CD4-positive, alpha-beta T cell treated with Interleukin-15 for 4 hours (primary cell): ENCODE results near the gene TRMT11.
"Not testable (repeated sequence)": the region's sequence is repeated elsewhere in the genome, so short reads cannot be mapped to it uniquely, and the experiment has no call there.

Experiments used
- DNase-seq: peaks from one replicate; pipeline ENCODE4 v3.0.0-alpha.2; 2020; ENCODE audit warnings: low spot score

The TRMT11 gene

GRCh38 chr6:125994670-125995488 is 8.5 kb downstream of the TRMT11 start:
- DNase-seq = no peak

- DNase-seq = peak; percentile 79
Measured at GRCh38 chr6:125995972-125996580, 9.7 kb downstream of the TRMT11 start.

- DNase-seq = no peak
Measured at GRCh38 chr6:126002755-126003679, 16.7 kb downstream of the TRMT11 start.

DNA sequence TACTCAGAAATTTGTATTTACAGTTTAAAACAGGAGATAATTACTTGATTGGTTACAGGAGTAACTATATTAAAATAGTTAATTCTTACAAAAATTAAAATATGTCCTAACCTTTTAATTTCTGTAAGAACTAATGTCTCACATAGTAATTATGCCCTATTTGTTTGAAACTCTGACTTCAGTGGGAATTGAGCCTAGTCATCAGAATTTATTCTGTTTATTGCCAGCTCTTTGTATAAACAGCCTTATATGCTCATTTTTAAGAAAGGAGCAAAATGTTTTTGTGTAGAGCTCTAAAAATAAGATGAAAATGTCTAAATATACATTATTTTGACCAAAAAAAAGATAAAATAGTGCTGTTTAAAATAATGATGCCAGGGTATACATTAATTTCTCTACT is 21.5 kb downstream of the TRMT11 start:
- DNase-seq = no peak

DNA sequence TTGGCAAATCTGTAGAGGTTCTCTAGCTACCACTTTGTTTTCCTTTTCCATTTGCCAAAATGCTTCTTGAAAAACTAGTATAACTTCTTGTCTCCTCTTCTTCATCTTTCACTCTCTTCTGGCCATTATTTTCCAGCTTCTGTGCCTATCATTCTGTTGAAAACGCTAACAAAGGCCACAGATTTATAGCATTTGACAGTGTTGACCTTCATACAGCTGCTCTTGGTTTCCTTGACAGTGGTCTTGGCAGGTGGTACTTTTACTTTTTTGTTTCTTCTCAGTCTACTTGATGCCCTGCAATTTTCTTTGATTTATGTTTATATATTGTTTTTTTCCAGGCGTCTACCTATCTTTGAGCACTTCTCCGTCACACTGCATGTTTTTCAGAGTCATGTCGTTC is 23.7 kb downstream of the TRMT11 start:
- no peak for DNase-seq

DNA sequence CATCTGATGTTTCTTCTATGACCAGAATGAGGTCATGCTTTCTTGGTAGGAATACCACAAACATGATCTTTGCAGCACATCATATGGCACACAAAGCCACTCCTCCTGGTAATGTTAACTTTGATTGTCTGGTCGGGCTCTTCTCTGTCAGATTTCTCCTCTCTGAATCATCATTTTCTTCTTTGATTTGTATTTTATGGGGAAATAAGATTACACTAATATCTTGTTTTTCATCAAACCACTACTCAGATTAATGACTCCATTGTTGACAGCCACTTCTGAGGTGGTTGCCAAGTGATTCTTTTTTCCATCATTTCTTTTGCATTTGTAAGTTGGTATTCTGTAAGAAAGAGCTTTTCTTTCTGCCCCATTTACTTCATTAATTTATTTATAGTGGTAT is 29.5 kb downstream of the TRMT11 start:
- DNase-seq = no peak

DNA sequence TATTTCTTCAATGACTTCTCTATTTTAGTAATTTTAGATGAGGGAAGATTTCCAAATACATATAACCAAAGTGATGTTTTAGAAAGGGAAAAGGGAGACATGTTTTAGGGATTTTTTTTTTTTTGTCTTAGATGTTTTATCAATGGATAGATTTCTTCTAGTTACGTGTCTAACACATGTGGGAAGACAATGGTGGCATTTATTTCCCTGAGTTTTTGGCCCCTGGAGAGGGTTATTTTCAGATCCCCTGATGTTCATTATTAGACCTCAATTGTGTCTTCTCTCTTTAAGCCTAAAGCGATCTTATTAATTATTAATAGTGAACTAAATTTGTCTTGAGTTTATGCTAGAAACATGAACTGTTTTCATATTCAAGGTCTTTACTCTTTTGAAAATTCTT is 30.3 kb downstream of the TRMT11 start:
- DNase-seq = no peak

- DNase-seq = no peak
Measured at GRCh38 chr6:126017668-126018067, 31.3 kb downstream of the TRMT11 start.

DNA sequence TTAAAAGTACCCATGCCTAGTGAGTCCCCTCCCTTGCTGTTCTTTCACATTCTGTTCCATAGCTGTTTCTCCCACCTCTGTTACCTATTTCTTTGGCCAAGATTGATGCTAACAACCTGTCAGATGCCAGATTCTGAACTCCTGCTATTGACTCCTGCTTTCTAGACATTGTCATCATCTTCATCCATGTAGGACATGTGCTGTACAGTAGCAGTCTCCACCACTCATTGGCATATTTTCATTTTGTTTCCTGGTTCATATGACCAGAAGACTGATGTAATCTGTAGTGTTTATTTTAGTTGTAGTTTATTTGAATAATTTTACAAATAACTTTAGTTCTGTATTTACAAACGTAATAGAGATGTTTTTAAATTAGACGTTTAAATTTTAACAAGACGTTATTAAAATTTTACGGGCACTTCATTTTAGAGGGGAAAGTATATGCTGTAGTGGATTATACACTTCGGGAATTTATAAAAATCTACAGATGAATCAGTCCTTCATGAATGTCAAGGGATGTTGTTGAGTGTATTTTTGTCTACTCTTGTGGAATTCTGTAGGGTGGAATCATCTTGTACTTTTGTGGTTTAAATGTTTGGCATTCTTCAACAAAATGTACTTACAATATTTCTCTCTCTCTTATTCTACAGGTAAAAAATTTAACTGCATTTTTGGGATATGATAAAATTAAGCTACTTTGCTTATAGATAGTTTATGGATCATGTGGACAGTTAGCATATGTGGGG is 34.1 kb downstream of the TRMT11 start:
- no peak for DNase-seq

- DNase-seq = not testable (repeated sequence)
Measured at GRCh38 chr6:126023474-126023873, 37.1 kb downstream of the TRMT11 start.

GRCh38 chr6:126026001-126026400 is 39.7 kb downstream of the TRMT11 start:
- DNase-seq = no peak

GRCh38 chr6:126027601-126028000 is 41.3 kb downstream of the TRMT11 start:
- no peak for DNase-seq

DNA sequence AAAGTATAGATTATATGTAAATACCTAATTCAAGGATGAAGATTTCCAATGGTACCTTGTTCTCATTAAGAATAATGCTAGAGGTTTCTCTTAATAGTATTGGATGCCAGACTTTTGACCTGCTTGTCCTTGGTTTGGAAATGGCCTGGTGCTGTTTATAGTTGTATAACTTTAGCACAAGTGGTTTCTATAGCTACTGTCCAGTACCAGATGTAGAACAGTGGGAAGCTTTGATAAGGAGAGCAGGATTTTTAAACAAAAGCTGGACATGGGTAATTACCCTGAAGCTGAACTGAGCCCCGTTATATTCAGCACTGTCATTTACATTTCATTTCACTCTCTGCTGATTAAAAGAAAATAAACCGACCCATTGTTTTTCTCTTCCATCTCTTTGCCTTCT is 43.7 kb downstream of the TRMT11 start:
- DNase-seq = no peak

DNA sequence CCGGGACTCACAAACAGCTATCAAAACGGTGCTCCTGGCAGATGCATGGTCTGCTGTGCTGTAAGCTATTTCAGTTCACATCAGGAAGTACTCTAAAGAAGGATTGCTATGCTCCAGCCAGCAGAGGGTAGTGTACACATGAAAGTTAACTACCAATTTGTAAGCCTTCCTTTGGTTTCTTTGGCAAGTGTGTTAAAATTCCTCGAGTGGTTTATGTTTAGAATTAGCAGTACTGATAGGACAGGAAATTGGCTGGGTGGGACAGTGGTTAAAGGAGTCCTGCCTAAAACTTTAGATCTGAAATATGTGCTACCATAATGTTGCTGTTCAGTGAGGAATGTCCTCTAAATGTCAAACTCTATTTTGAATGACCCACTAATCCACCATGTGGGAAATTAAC is 47.4 kb downstream of the TRMT11 start:
- no peak for DNase-seq

DNA sequence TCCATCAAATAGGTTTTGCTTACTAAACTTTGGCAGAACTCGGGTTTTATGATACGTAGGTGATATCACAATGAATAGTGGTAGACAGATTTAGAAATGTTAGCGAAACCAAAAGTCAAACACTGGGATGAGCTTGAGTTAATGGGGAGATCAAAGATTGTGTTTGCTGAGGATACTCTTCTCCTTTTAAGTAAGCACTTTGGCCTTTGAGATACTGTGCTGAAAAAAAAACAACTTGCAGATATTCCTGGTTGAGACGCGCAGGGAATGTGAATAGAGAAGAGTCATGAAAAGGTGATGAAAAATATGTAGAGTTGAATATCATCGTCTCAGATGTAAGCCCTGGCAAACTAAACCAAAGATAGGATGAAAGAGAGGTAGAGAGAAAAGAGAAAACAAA is 48.3 kb downstream of the TRMT11 start:
- no peak for DNase-seq

DNA sequence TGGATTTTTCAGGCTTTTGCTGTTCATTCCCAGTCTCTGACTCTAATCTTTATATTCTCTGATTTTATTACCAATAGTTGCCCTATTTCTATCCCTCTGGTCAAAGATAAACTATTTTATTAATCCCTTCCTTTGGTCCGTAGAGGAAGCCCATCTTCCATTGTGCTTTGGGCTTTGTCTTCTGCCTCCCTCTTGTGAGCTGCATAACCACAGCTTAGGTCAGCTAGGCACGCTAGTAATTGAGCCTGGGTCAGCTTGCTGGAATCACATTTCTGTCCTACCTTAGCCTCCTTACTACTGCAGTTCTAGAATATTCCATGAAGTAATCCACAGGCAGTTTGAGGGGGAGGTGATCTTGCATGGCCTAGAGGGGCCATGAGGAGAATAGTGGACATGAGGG is 49.4 kb downstream of the TRMT11 start:
- DNase-seq = no peak

DNA sequence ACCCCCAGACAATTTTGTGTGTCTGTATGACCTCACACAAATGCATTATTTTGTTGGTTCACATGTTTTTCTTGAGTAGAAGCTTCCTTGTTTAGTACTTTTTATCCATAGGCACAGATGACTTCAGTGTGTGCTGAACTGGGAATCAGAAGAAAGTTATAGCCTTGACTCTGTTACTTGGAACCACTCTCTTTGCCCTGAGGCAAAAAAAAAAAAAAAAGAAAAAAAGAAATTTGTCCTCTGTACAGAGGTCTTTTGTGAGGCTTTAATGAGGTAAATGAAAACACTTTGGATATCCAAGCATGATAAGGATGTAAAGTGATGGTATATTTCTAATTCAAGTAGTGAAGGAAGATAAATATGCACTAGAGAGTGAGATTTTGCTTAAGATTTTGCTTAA is 51.9 kb downstream of the TRMT11 start:
- DNase-seq = no peak

- no peak for DNase-seq
Measured at GRCh38 chr6:126039284-126039683, 52.9 kb downstream of the TRMT11 start.

GRCh38 chr6:126040394-126040793 is 54.1 kb downstream of the TRMT11 start:
- no peak for DNase-seq

DNA sequence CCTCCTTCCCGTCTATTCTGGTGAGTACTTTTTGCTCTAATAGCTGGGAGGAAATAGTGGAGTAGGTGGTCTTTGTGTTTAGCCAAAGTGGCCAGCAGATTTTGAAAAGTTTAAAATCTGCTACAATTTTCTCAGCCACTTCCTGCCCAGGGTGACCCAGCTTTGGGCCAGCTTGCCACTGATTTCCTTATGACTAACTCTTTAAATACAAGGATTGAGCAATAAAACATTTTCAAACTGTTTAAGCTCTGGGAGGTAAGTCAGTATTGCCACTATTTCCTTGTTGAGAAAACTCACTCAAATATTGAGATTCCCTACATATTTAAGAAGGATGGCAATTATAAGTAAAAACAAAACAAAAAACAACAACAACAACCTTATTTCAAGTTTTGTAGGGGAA is 54.5 kb downstream of the TRMT11 start:
- DNase-seq = no peak

DNA sequence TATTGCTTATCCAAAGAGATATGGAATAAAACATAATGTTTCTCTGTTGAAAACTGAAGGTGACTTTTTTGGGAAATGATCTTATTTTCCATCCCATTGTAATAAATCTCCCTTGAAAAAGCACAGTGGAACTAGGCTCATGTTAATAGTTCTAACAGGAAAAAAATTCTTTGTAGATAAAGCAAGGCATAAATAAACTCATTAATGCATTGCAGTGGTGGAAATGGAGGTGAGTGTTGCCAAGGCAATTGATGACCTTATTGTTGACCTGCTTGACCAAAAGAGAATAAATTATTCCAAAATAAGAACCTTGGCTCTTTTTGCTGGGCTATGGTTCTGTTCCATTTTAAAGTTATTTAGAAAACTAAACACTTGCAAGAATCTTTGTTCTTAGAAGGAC is 55.2 kb downstream of the TRMT11 start:
- no peak for DNase-seq

GRCh38 chr6:126042001-126042419 is 55.7 kb downstream of the TRMT11 start:
- no peak for DNase-seq
